Astrocyte (in vitro differentiated cells and primary cell): ENCODE data around the gene ITPA. TPM values are rescaled to one million over a fixed set of nuclear protein-coding genes. Genes with fewer than 3 reads are reported as not detected.
A peak's percentile ranks its signal among the peaks of the same experiment; 100 is the strongest.

ENCODE experiments used
- DNase-seq: peaks from one replicate; pipeline ENCODE4 v3.0.0-alpha.2; 2010; ENCODE audit warnings: low read depth
- FAIRE-seq: peaks from 2 replicates; lab custom pipeline; 2011; peaks lifted over from hg19 to GRCh38; lab: Jason Lieb, UNC
- H2AFZ ChIP-seq: 2 replicates; pipeline ENCODE4 v1.6.0; 2012; ENCODE audit warnings: low read depth, low read length, inconsistent platforms
- H3K27ac ChIP-seq: 2 replicates; pipeline ENCODE4 v1.5.1; 2011; ENCODE audit warnings: low read depth, low read length, inconsistent platforms
- H3K27me3 ChIP-seq: 2 replicates; pipeline ENCODE4 v1.6.0; 2011; ENCODE audit warnings: low read length, inconsistent platforms; ENCODE audit not compliant: insufficient read depth
- H3K36me3 ChIP-seq: 2 replicates; pipeline ENCODE4 v1.5.1; 2011; ENCODE audit warnings: low read length, inconsistent platforms; ENCODE audit not compliant: insufficient read depth
- H3K4me1 ChIP-seq: 2 replicates; pipeline ENCODE4 v1.5.1; 2011; ENCODE audit warnings: low read length, inconsistent platforms; ENCODE audit not compliant: insufficient read depth
- H3K4me2 ChIP-seq: 2 replicates; pipeline ENCODE4 v1.6.0; 2012; ENCODE audit warnings: low read length, inconsistent platforms
- H3K4me3 ChIP-seq: 2 replicates; pipeline ENCODE4 v1.5.1; 2011; ENCODE audit warnings: low read depth, mild to moderate bottlenecking, low read length, inconsistent platforms; ENCODE audit not compliant: insufficient read depth
- H3K79me2 ChIP-seq: 2 replicates; pipeline ENCODE4 v1.6.0; 2012; ENCODE audit warnings: mild to moderate bottlenecking, low read length, inconsistent platforms; ENCODE audit not compliant: insufficient read depth
- H3K9ac ChIP-seq: 2 replicates; pipeline ENCODE4 v1.6.0; 2012; ENCODE audit warnings: mild to moderate bottlenecking, low read length, inconsistent platforms
- H3K9me3 ChIP-seq: 2 replicates; pipeline ENCODE4 v1.5.1; 2012; ENCODE audit warnings: low read depth, mild to moderate bottlenecking, low read length, inconsistent platforms; ENCODE audit not compliant: insufficient read depth
- H4K20me1 ChIP-seq: 2 replicates; pipeline ENCODE4 v1.6.0; 2012; ENCODE audit warnings: low read length, inconsistent platforms; ENCODE audit not compliant: insufficient read depth
- H3K27ac Mint-ChIP-seq: one replicate; pipeline ENCODE4 v1.8.0; 2021; ENCODE audit warnings: mild to moderate bottlenecking, mixed read lengths; ENCODE audit not compliant: unreplicated experiment
- H3K27me3 Mint-ChIP-seq: one replicate; pipeline ENCODE4 v1.8.0; 2021; ENCODE audit warnings: low read depth, mixed read lengths; ENCODE audit not compliant: unreplicated experiment
- H3K36me3 Mint-ChIP-seq: one replicate; pipeline ENCODE4 v1.8.0; 2021; ENCODE audit warnings: low read depth, mixed read lengths; ENCODE audit not compliant: unreplicated experiment
- H3K4me1 Mint-ChIP-seq: one replicate; pipeline ENCODE4 v1.8.0; 2021; ENCODE audit warnings: low read depth, mixed read lengths; ENCODE audit not compliant: unreplicated experiment
- H3K4me3 Mint-ChIP-seq: one replicate; pipeline ENCODE4 v1.8.0; 2021; ENCODE audit warnings: mild to moderate bottlenecking, moderate library complexity, mixed read lengths; ENCODE audit not compliant: unreplicated experiment
- H3K9me3 Mint-ChIP-seq: one replicate; pipeline ENCODE4 v1.8.0; 2021; ENCODE audit warnings: mild to moderate bottlenecking, mixed read lengths; ENCODE audit not compliant: unreplicated experiment
- CTCF ChIP-seq: IDR thresholded peaks from 2 replicates; pipeline ENCODE4 v1.5.1; 2011; ENCODE audit warnings: low read depth, mild to moderate bottlenecking, inconsistent platforms, low read length, moderate library complexity; ENCODE audit not compliant: insufficient read depth
- EZH2 ChIP-seq: IDR thresholded peaks from 2 replicates; pipeline ENCODE4 v1.6.1; 2012; ENCODE audit warnings: mild to moderate bottlenecking, low read length, inconsistent platforms; ENCODE audit not compliant: insufficient read depth
- total RNA-seq: library from RNA; stranded (reverse); gene quantifications from 2 replicates; pipeline ENCODE4 v1.2.1, GENCODE V29; 2021

ITPA gene
- total RNA-seq, 1 donor from 2014 or later: 55.5 TPM

GRCh38 chr20:3161316-3162079, 47.8 kb upstream of the ITPA start:
- Histone ChIP-seq H3K36me3 (no peaks in the 10 kb centered on the region), H3K27me3 (no peaks in the 10 kb centered on the region), H3K27ac (no peak overlapping the region), H4K20me1 (peaks cover 30% of the 10 kb centered on the region), H3K4me2 (no peak overlapping the region), H3K4me3 (no peak overlapping the region), H2AFZ (no peak overlapping the region), H3K4me1 (peaks cover 9% of the 10 kb centered on the region), H3K9ac (no peak overlapping the region), H3K79me2 (peaks cover 36% of the 10 kb centered on the region), H3K9me3 (no peaks in the 10 kb centered on the region)
- Mint-ChIP-seq H3K4me1 (peaks cover 17% of the 10 kb centered on the region), H3K27ac (no peak overlapping the region), H3K4me3 (peak overlapping the region; percentile 27), H3K27me3 (no peaks in the 10 kb centered on the region), H3K36me3 (peaks cover 6% of the 10 kb centered on the region), H3K9me3 (no peaks in the 10 kb centered on the region)
- TF ChIP-seq EZH2: no peak
- no peak for TF ChIP-seq CTCF
- DNase-seq (no peak), FAIRE-seq (no peak)

- no peak overlapping the region for H3K9ac ChIP-seq
- peaks cover 6% of the 10 kb centered on the region for H3K36me3 Mint-ChIP-seq
- H3K4me3 Mint-ChIP-seq: no peak overlapping the region
- no peak overlapping the region for H2AFZ ChIP-seq
- no peaks in the 10 kb centered on the region for H3K9me3 ChIP-seq
- no peak overlapping the region for H3K4me3 ChIP-seq
- TF ChIP-seq EZH2 (no peak), CTCF (no peak)
- H3K4me1 ChIP-seq: peaks cover 9% of the 10 kb centered on the region
- H4K20me1 ChIP-seq: peaks cover 24% of the 10 kb centered on the region
- H3K4me1 Mint-ChIP-seq: peaks cover 15% of the 10 kb centered on the region
- H3K27me3 Mint-ChIP-seq: no peaks in the 10 kb centered on the region
- no peak overlapping the region for H3K27ac Mint-ChIP-seq
- no peak overlapping the region for H3K27ac ChIP-seq
- peaks cover 29% of the 10 kb centered on the region for H3K79me2 ChIP-seq
- DNase-seq: no peak
- no peaks in the 10 kb centered on the region for H3K27me3 ChIP-seq
- no peak for FAIRE-seq
- H3K36me3 ChIP-seq: no peaks in the 10 kb centered on the region
- no peaks in the 10 kb centered on the region for H3K9me3 Mint-ChIP-seq
- H3K4me2 ChIP-seq: no peak overlapping the region
Observed at GRCh38 chr20:3162080-3162611, 47.2 kb upstream of the ITPA start.
